ENCODE data around the gene ZHX3. TPM values are rescaled to one million over a fixed set of nuclear protein-coding genes. Genes with fewer than 3 reads are reported as not detected.
A peak's percentile ranks its signal among the peaks of the same experiment; 100 is the strongest.

The ZHX3 gene
- total and polyA plus RNA-seq, 2 donors (not counting 1 experiment from before 2014, with no cell fraction given) = 27.7 to 28.0 TPM

DNA sequence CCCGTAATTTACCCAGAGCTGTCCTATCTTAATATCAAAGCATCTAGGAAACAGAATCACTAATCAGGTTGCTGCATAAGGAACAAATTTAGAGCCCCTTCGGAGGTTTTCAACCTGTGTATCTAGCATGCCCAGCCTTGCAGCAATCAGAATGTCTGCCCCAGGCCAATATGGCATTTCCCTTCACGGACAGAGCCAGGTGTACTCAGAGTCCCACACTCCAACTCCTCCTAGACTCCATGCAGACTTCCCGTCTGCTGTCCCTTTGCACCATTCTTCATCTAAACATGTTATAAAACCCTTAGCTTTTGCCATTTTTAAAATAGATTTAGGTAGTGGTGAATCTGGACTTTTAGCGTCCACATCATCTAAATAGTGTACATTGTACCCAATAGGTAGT lies 61.0 kb downstream of the ZHX3 start:
- H3K9me3 ChIP-seq (ENCODE audit: control insufficient read depth, insufficient read depth, low read depth, low read length) = no peaks in the 10 kb centered on the region
- no peaks in the 10 kb centered on the region for H3K4me1 ChIP-seq (ENCODE audit: control insufficient read depth, extremely low read depth, insufficient read depth, low read length)
- no peak overlapping the region for H3K4me2 ChIP-seq (ENCODE audit: extremely low read depth, insufficient read depth, low read length)
- no peaks in the 10 kb centered on the region for H3K36me3 ChIP-seq (ENCODE audit: control insufficient read depth, insufficient read depth, low read length)
- H3K27ac ChIP-seq (ENCODE audit: insufficient read depth, low read length) = no peak overlapping the region
- H4K20me1 ChIP-seq (ENCODE audit: control insufficient read depth, extremely low read depth, insufficient read depth, low read length) = no peaks in the 10 kb centered on the region
- peaks cover 14% of the 10 kb centered on the region for H3K79me2 ChIP-seq (ENCODE audit: control insufficient read depth, insufficient read depth, low read length)
- no peaks in the 10 kb centered on the region for H3K27me3 ChIP-seq (ENCODE audit: control insufficient read depth, insufficient read depth, low read length)
- no peak for DNase-seq (ENCODE audit: low read depth in 2 of 2)
- H2AFZ ChIP-seq (ENCODE audit: low read length) = no peak overlapping the region
- H3K4me3 ChIP-seq (replicated peaks in 1 of 4; ENCODE audit: control extremely low read depth in 1 of 4, insufficient read depth in 1 of 4, low read depth in 3 of 4, low read length in 4 of 4) = no peak overlapping the region
- no peak for TF ChIP-seq EZH2 (IDR thresholded peaks at IDR 0.05; ENCODE audit: low read length, missing control alignments)
- TF ChIP-seq, protein P1, sequence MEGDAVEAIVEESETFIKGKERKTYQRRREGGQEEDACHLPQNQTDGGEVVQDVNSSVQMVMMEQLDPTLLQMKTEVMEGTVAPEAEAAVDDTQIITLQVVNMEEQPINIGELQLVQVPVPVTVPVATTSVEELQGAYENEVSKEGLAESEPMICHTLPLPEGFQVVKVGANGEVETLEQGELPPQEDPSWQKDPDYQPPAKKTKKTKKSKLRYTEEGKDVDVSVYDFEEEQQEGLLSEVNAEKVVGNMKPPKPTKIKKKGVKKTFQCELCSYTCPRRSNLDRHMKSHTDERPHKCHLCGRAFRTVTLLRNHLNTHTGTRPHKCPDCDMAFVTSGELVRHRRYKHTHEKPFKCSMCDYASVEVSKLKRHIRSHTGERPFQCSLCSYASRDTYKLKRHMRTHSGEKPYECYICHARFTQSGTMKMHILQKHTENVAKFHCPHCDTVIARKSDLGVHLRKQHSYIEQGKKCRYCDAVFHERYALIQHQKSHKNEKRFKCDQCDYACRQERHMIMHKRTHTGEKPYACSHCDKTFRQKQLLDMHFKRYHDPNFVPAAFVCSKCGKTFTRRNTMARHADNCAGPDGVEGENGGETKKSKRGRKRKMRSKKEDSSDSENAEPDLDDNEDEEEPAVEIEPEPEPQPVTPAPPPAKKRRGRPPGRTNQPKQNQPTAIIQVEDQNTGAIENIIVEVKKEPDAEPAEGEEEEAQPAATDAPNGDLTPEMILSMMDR (conservative IDR thresholded peaks at IDR 0.05 in 1 of 2, IDR thresholded peaks at IDR 0.05 in 1 of 2; ENCODE audit: low read depth in 1 of 2, low read length in 2 of 2) = no peak
- no peak overlapping the region for H3K9ac ChIP-seq (ENCODE audit: insufficient read depth, low read length)

GRCh38 chr20:41255655-41256054 lies 61.9 kb downstream of the ZHX3 start:
- no peaks in the 10 kb centered on the region for H3K27me3 ChIP-seq (ENCODE audit: control insufficient read depth, insufficient read depth, low read length)
- H3K79me2 ChIP-seq (ENCODE audit: control insufficient read depth, insufficient read depth, low read length) = peaks cover 13% of the 10 kb centered on the region
- no peak overlapping the region for H3K4me3 ChIP-seq (replicated peaks in 1 of 4; ENCODE audit: control extremely low read depth in 1 of 4, insufficient read depth in 1 of 4, low read depth in 3 of 4, low read length in 4 of 4)
- no peaks in the 10 kb centered on the region for H4K20me1 ChIP-seq (ENCODE audit: control insufficient read depth, extremely low read depth, insufficient read depth, low read length)
- H3K4me2 ChIP-seq (ENCODE audit: extremely low read depth, insufficient read depth, low read length) = no peak overlapping the region
- H2AFZ ChIP-seq (ENCODE audit: low read length) = no peak overlapping the region
- H3K9ac ChIP-seq (ENCODE audit: insufficient read depth, low read length) = no peak overlapping the region
- TF ChIP-seq, protein P1 (conservative IDR thresholded peaks at IDR 0.05 in 1 of 2, IDR thresholded peaks at IDR 0.05 in 1 of 2; ENCODE audit: low read depth in 1 of 2, low read length in 2 of 2) = no peak
- TF ChIP-seq EZH2 (IDR thresholded peaks at IDR 0.05; ENCODE audit: low read length, missing control alignments) = no peak
- no peak overlapping the region for H3K27ac ChIP-seq (ENCODE audit: insufficient read depth, low read length)
- H3K9me3 ChIP-seq (ENCODE audit: control insufficient read depth, insufficient read depth, low read depth, low read length) = no peaks in the 10 kb centered on the region
- no peaks in the 10 kb centered on the region for H3K36me3 ChIP-seq (ENCODE audit: control insufficient read depth, insufficient read depth, low read length)
- H3K4me1 ChIP-seq (ENCODE audit: control insufficient read depth, extremely low read depth, insufficient read depth, low read length) = no peaks in the 10 kb centered on the region
- no peak for DNase-seq (ENCODE audit: low read depth in 2 of 2)

GRCh38 chr20:41249411-41250281 lies 67.9 kb downstream of the ZHX3 start:
- H4K20me1 ChIP-seq (ENCODE audit: control insufficient read depth, extremely low read depth, insufficient read depth, low read length) = no peaks in the 10 kb centered on the region
- H3K4me1 ChIP-seq (ENCODE audit: control insufficient read depth, extremely low read depth, insufficient read depth, low read length) = peaks cover 21% of the 10 kb centered on the region
- no peak overlapping the region for H2AFZ ChIP-seq (ENCODE audit: low read length)
- H3K9ac ChIP-seq (ENCODE audit: insufficient read depth, low read length) = no peak overlapping the region
- peaks cover 13% of the 10 kb centered on the region for H3K79me2 ChIP-seq (ENCODE audit: control insufficient read depth, insufficient read depth, low read length)
- peak overlapping the region in 2 of 4 experiments; percentile 4 to 40 for H3K4me3 ChIP-seq (replicated peaks in 1 of 4; ENCODE audit: control extremely low read depth in 1 of 4, insufficient read depth in 1 of 4, low read depth in 3 of 4, low read length in 4 of 4)
- peak overlapping the region; percentile 56 for H3K4me2 ChIP-seq (ENCODE audit: extremely low read depth, insufficient read depth, low read length)
- peak; percentile 88 to 92 for DNase-seq (ENCODE audit: low read depth in 2 of 2)
- H3K9me3 ChIP-seq (ENCODE audit: control insufficient read depth, insufficient read depth, low read depth, low read length) = no peaks in the 10 kb centered on the region
- H3K27ac ChIP-seq (ENCODE audit: insufficient read depth, low read length) = peak overlapping the region; percentile 79
- no peaks in the 10 kb centered on the region for H3K36me3 ChIP-seq (ENCODE audit: control insufficient read depth, insufficient read depth, low read length)
- H3K27me3 ChIP-seq (ENCODE audit: control insufficient read depth, insufficient read depth, low read length) = no peaks in the 10 kb centered on the region
- TF ChIP-seq, protein P1 (conservative IDR thresholded peaks at IDR 0.05 in 1 of 2, IDR thresholded peaks at IDR 0.05 in 1 of 2; ENCODE audit: low read depth in 1 of 2, low read length in 2 of 2) = peak in 1 of 2 donors; percentile 45
- no peak for TF ChIP-seq EZH2 (IDR thresholded peaks at IDR 0.05; ENCODE audit: low read length, missing control alignments)
